HepG2 (cell line): ENCODE measurements around the gene KRTAP5-8. TPM values are rescaled to one million over a fixed set of nuclear protein-coding genes. Genes with fewer than 3 reads are reported as not detected.

Experiments used
- ATAC-seq: fragments of 200-7000 bp; cut with Tn5 transposase; 3 replicates; pipeline ENCODE4 v1.9.1; 2020; ENCODE audit warnings: mild to moderate bottlenecking, moderate library complexity
- BruUV-seq: library from RNA; stranded (reverse); fragments of 400-500 nt; replicated peaks from 2 replicates; lab custom pipeline; 2021; lab: Mats Ljungman, UMichigan
- CTCF ChIA-PET: fragments of 300-600 bp; formaldehyde crosslinking; extraction: SDS; loops from one replicate; lab custom pipeline; 2021; ENCODE audit warnings: low total read pairs, inconsistent platforms, low intra/inter-chr PET ratio; lab: Yijun Ruan, JAX
- POLR2A ChIA-PET: fragments of 350-600 bp; sonication (Branson Sonifier 250); formaldehyde crosslinking; loops from one replicate; lab custom pipeline; 2020; ENCODE audit warnings: antibody characterized with exemption, inconsistent platforms; lab: Yijun Ruan, JAX
- DNase-seq: peaks from one replicate; pipeline ENCODE4 v3.0.0-alpha.2; 2015; ENCODE audit warnings: low spot score
- FAIRE-seq: peaks from 3 replicates; lab custom pipeline; 2011; peaks lifted over from hg19 to GRCh38; lab: Jason Lieb, UNC
- H2AFZ ChIP-seq: one replicate; pipeline ENCODE4 v1.6.1; 2011; ENCODE audit warnings: low read length, inconsistent platforms
- H3K27ac ChIP-seq: fragments of 300-600 bp; 3 replicates; pipeline ENCODE4 v1.8.0; 2011; ENCODE audit warnings: mixed run types, mild to moderate bottlenecking, mixed read lengths, low read length, inconsistent platforms; ENCODE audit not compliant: insufficient read depth; ENCODE audit errors: extremely low read length
- H3K27me3 ChIP-seq, 2 experiments: fragments of 200-600 bp in 1 of 2; 2 replicates in 1 of 2; 3 replicates in 1 of 2; pipeline versions ENCODE4 v1.6.0 to v1.8.0; 2011; ENCODE audit warnings: low read length in 2 of 2, mild to moderate bottlenecking in 2 of 2, moderate library complexity in 2 of 2, inconsistent platforms in 1 of 2; ENCODE audit not compliant: insufficient read depth in 2 of 2, control insufficient read depth in 1 of 2
- H3K36me3 ChIP-seq, 2 experiments: fragments of 200-600 bp in 1 of 2; replicated peaks in 1 of 2; 2 replicates in 1 of 2; 3 replicates in 1 of 2; pipeline versions ENCODE4 v1.5.1 to v1.8.0; 2011; ENCODE audit warnings: low read length in 2 of 2, inconsistent platforms in 1 of 2; ENCODE audit not compliant: insufficient read depth in 2 of 2, control insufficient read depth in 1 of 2
- H3K4me1 ChIP-seq: 2 replicates; pipeline ENCODE4 v1.5.1; 2012; ENCODE audit warnings: low read length, inconsistent platforms; ENCODE audit not compliant: insufficient read depth
- H3K4me2 ChIP-seq: 2 replicates; pipeline ENCODE4 v1.6.0; 2011; ENCODE audit warnings: low read depth, low read length, inconsistent platforms
- H3K4me3 ChIP-seq, 3 experiments: fragments of 200-600 bp in 1 of 3; sonication (generic), shearing (Covaris generic) in 1 of 3; replicated peaks in 1 of 3; 2 replicates each; pipeline ENCODE4 v1.5.1; 2011 to 2016; ENCODE audit warnings: low read length in 3 of 3, inconsistent platforms in 2 of 3, low read depth in 2 of 3, mild to moderate bottlenecking in 2 of 3, control low read depth in 1 of 3, mixed read lengths in 1 of 3; ENCODE audit not compliant: insufficient read depth in 1 of 3
- H3K79me2 ChIP-seq: one replicate; pipeline ENCODE4 v1.6.1; 2011; ENCODE audit warnings: low read length, inconsistent platforms; ENCODE audit not compliant: insufficient read depth
- H3K9ac ChIP-seq: 2 replicates; pipeline ENCODE4 v1.6.0; 2011; ENCODE audit warnings: mild to moderate bottlenecking, low read depth, low read length, inconsistent platforms; ENCODE audit not compliant: insufficient read depth
- H3K9me3 ChIP-seq: 2 replicates; pipeline ENCODE4 v1.5.1; 2012; ENCODE audit warnings: mild to moderate bottlenecking, low read length
- H4K20me1 ChIP-seq: 2 replicates; pipeline ENCODE4 v1.6.0; 2011; ENCODE audit warnings: inconsistent platforms, mild to moderate bottlenecking, low read length, moderate library complexity; ENCODE audit not compliant: insufficient read depth
- FOXP4 ChIP-seq: sonication (generic); formaldehyde crosslinking; IDR thresholded peaks from 2 replicates; pipeline ENCODE4 v1.4.0; 2020; ENCODE audit warnings: missing genetic modification reagents
- HIVEP1 ChIP-seq: sonication (generic); formaldehyde crosslinking; IDR thresholded peaks from 2 replicates; pipeline ENCODE4 v1.4.0; 2020; ENCODE audit warnings: mild to moderate bottlenecking, missing genetic modification reagents
- LCORL ChIP-seq, 2 experiments: fragments of 450-650 bp in 1 of 2; sonication (generic) in 1 of 2; formaldehyde crosslinking in 1 of 2; IDR thresholded peaks; 2 replicates each; pipeline versions ENCODE4 v1.5.0 to v1.6.1; 2017 to 2020; ENCODE audit warnings: antibody characterized with exemption in 1 of 2, missing genetic modification reagents in 1 of 2
- MATR3 ChIP-seq: sonication (generic); formaldehyde crosslinking; IDR thresholded peaks from 2 replicates; pipeline ENCODE4 v1.4.0; 2020; ENCODE audit warnings: missing genetic modification reagents
- NKX3-1 ChIP-seq: sonication (generic); formaldehyde crosslinking; IDR thresholded peaks from 2 replicates; pipeline ENCODE4 v1.5.0; 2020; ENCODE audit warnings: missing genetic modification reagents
- RBFOX2 ChIP-seq: fragments of 200-400 bp; formaldehyde crosslinking; IDR thresholded peaks from 2 replicates; pipeline ENCODE4 v1.6.1; 2017; ENCODE audit warnings: low read depth, mild to moderate bottlenecking, low read length
- SNRNP70 ChIP-seq: fragments of 200-400 bp; formaldehyde crosslinking; IDR thresholded peaks from 2 replicates; pipeline ENCODE4 v1.6.1; 2017; ENCODE audit warnings: mild to moderate bottlenecking, low read depth, low read length, moderate library complexity
- ZBTB33 ChIP-seq: sonication (generic); formaldehyde crosslinking; IDR thresholded peaks from 2 replicates; pipeline ENCODE4 v1.4.0; 2020; ENCODE audit warnings: missing genetic modification reagents
- ZBTB8A ChIP-seq: sonication (generic); formaldehyde crosslinking; IDR thresholded peaks from 2 replicates; pipeline ENCODE4 v1.4.0; 2020; ENCODE audit warnings: mild to moderate bottlenecking, low read depth, missing genetic modification reagents, borderline replicate concordance
- ZNF703 ChIP-seq: sonication (generic); formaldehyde crosslinking; IDR thresholded peaks from 2 replicates; pipeline ENCODE4 v1.5.1; 2020; ENCODE audit warnings: missing genetic modification reagents, mild to moderate bottlenecking, moderate library complexity, borderline replicate concordance
- ZNF775 ChIP-seq: sonication (generic); formaldehyde crosslinking; IDR thresholded peaks from 2 replicates; pipeline ENCODE4 v1.4.0; 2020; ENCODE audit warnings: missing genetic modification reagents, mild to moderate bottlenecking, moderate library complexity, borderline replicate concordance
- ZNF784 ChIP-seq: sonication (generic); formaldehyde crosslinking; IDR thresholded peaks from 2 replicates; pipeline ENCODE4 v1.5.1; 2020; ENCODE audit warnings: missing genetic modification reagents, mild to moderate bottlenecking, borderline replicate concordance
- WGBS: methylation state at CpG from one replicate; pipeline ENCODE4 v1.1.6; 2017; ENCODE audit warnings: low lambda C conversion rate; 5-methylcytosine and 5-hydroxymethylcytosine counted together
- in situ Hi-C: cut with HindIII; loops from 2 replicates; pipeline ENCODE4 v1.10.0; 2017; ENCODE audit warnings: low pct_unique_long_range_greater_than_20kb; ENCODE audit not compliant: extremely low pct_ligation_motif_present
- intact Hi-C: fragments of 100-400 bp; cut with micrococcal nuclease; formaldehyde crosslinking; loops from one replicate; pipeline ENCODE4 v1.10.0; 2022; ENCODE audit not compliant: unreplicated experiment
- polyA plus RNA-seq, 8 experiments: library from polyadenylated mRNA; depleted of rRNA in 3 of 8; stranded (reverse) in 7 of 8; unstranded in 1 of 8; fragments of >200 nt; fragmentation: Illumina TruSeq in 4 of 8; extraction: Trizol in 4 of 8; gene quantifications; 2 replicates each; pipeline versions ENCODE4 v1.2.1 to v1.2.3, GENCODE V29; 2011 to 2016; ENCODE audit warnings: low read depth in 4 of 8, missing spikeins in 1 of 8, mixed read lengths in 1 of 8; ENCODE audit not compliant: insufficient read depth in 1 of 8
- total RNA-seq, 5 experiments: library from RNA; depleted of rRNA; stranded (reverse); fragments of >200 nt; fragmentation: Illumina TruSeq; extraction: Trizol; gene quantifications; 2 replicates each; pipeline ENCODE4 v1.2.3, GENCODE V29; 2016; ENCODE audit warnings: low read depth in 1 of 5

The KRTAP5-8 gene
- total and polyA plus RNA-seq, 2 of the 13 experiments (the other 11 are each of a cell fraction or from before 2014, with no cell fraction given), result 0.20 TPM; not detected in 1

- Histone ChIP-seq H3K4me1 (no peaks in the 10 kb centered on the region), H3K27ac (no peak overlapping the region), H2AFZ (no peak overlapping the region), H3K9ac (no peak overlapping the region), H3K4me3 (no peak overlapping the region), H3K27me3 (no peaks in the 10 kb centered on the region), H3K36me3 (peaks cover 8 to 39% of the 10 kb centered on the region in 2 experiments), H4K20me1 (no peaks in the 10 kb centered on the region), H3K79me2 (no peaks in the 10 kb centered on the region), H3K4me2 (no peak overlapping the region), H3K9me3 (no peaks in the 10 kb centered on the region)
- 97% methylated on average over 22 of the region's 23 CpGs for WGBS
- ChIA-PET POLR2A (no interaction called here), CTCF (no interaction called here)
- no TSS peak for BruUV-seq
- TF ChIP-seq NKX3-1 (CRISPR knock-in tag), result no peak
- TF ChIP-seq ZNF784 (CRISPR knock-in tag), result no peak
- no peak for TF ChIP-seq SNRNP70
- no peak for TF ChIP-seq ZBTB8A (CRISPR knock-in tag)
- intact Hi-C loops, result no loop called here
- no peak for FAIRE-seq
- in situ Hi-C loops, result no loop called here
- no peak for ATAC-seq
- no peak for DNase-seq
These were observed 47.6 kb upstream of the KRTAP5-8 start for GRCh38 chr11:71490044-71490730.

GRCh38 chr11:71490731-71491390 lies 47.0 kb upstream of the KRTAP5-8 start:
- POLR2A ChIA-PET, result no interaction called here
- Histone ChIP-seq H3K4me2 (no peak overlapping the region), H3K27me3 (no peaks in the 10 kb centered on the region), H3K27ac (no peak overlapping the region), H3K9me3 (no peaks in the 10 kb centered on the region), H2AFZ (no peak overlapping the region), H4K20me1 (no peaks in the 10 kb centered on the region), H3K36me3 (peaks cover 8 to 41% of the 10 kb centered on the region in 2 experiments), H3K79me2 (no peaks in the 10 kb centered on the region), H3K4me3 (no peak overlapping the region), H3K9ac (no peak overlapping the region), H3K4me1 (no peaks in the 10 kb centered on the region)
- DNase-seq, result no peak
- WGBS, result 95% methylated on average over 20 of the region's 28 CpGs
- FAIRE-seq, result no peak
- in situ Hi-C loops, result no loop called here
- no TSS peak for BruUV-seq
- intact Hi-C loops, result no loop called here
- CTCF ChIA-PET, result no interaction called here
- no peak for ATAC-seq
- no peak for TF ChIP-seq ZNF775 (CRISPR knock-in tag)
- no peak for TF ChIP-seq MATR3
- no peak for TF ChIP-seq RBFOX2
- no peak for TF ChIP-seq LCORL (IDR thresholded peaks at IDR 0.05)
- TF ChIP-seq LCORL (CRISPR knock-in tag; IDR thresholded peaks at IDR 0.05), result no peak
- no peak for TF ChIP-seq ZBTB33 (CRISPR knock-in tag)
- TF ChIP-seq FOXP4, result no peak
- TF ChIP-seq ZNF703 (CRISPR knock-in tag), result no peak
- TF ChIP-seq HIVEP1 (CRISPR knock-in tag), result no peak
